PC-9 (cell line): Measurements from ENCODE around the gene CDX1.

Experiments
- EZH2 ChIP-seq: fragments of 200-600 bp; sonication (generic); IDR thresholded peaks from 2 replicates; pipeline ENCODE4 v1.8.0; 2017; ENCODE audit warnings: antibody characterized with exemption, low read depth
- TF ChIP-seq, protein P1 (sequence below): fragments of 200-600 bp; sonication (generic); conservative IDR thresholded peaks from 2 replicates; pipeline ENCODE4 v1.6.1; 2017; ENCODE audit warnings: mixed run types, antibody characterized with exemption, mild to moderate bottlenecking, moderate library complexity

DNA sequence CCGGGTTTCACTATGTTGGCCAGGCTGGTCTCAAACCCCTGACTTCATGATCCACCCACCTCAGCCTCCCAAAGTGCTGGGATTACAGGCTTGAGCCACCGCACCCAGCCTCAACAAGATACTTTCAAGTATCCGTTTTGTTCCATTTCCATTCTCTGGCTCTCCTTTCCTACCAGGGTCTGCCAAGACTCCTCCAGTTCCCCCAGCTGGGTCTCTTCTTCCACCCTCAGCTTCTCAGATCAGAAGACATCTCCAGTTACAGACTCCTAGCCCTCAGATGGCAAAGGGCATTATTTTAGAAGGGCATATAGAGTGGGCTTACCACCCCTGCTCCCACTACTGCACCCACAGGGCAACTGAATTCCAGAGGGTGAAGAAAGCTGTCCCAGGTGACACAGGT is 9.4 kb upstream of the CDX1 start:
- TF ChIP-seq EZH2 = no peak
- TF ChIP-seq, protein P1, sequence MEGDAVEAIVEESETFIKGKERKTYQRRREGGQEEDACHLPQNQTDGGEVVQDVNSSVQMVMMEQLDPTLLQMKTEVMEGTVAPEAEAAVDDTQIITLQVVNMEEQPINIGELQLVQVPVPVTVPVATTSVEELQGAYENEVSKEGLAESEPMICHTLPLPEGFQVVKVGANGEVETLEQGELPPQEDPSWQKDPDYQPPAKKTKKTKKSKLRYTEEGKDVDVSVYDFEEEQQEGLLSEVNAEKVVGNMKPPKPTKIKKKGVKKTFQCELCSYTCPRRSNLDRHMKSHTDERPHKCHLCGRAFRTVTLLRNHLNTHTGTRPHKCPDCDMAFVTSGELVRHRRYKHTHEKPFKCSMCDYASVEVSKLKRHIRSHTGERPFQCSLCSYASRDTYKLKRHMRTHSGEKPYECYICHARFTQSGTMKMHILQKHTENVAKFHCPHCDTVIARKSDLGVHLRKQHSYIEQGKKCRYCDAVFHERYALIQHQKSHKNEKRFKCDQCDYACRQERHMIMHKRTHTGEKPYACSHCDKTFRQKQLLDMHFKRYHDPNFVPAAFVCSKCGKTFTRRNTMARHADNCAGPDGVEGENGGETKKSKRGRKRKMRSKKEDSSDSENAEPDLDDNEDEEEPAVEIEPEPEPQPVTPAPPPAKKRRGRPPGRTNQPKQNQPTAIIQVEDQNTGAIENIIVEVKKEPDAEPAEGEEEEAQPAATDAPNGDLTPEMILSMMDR = no peak
